Right cardiac atrium (tissue), 5 donors: ENCODE results near the gene PPP4R3A. TPM values are rescaled to one million over a fixed set of nuclear protein-coding genes. Genes with fewer than 3 reads are reported as not detected.

Experiments used
- ATAC-seq, 2 donors: fragments of 200-7000 bp; cut with Tn5 transposase; one replicate each; pipeline versions ENCODE4 v1.8.0 to v1.9.1; 2020; ENCODE audit warnings: moderate library complexity in 2 of 2, mild to moderate bottlenecking in 1 of 2
- DNase-seq, 3 donors: peaks; one replicate each; pipeline ENCODE4 v3.0.0-alpha.2; 2020
- H3K27ac ChIP-seq: one replicate; pipeline ENCODE4 v1.5.1; 2013; ENCODE audit warnings: mild to moderate bottlenecking, low read length, control low read depth, moderate library complexity
- H3K27me3 ChIP-seq: one replicate; pipeline ENCODE4 v1.6.1; 2013; ENCODE audit not compliant: control insufficient read depth, insufficient read depth
- H3K4me1 ChIP-seq: one replicate; pipeline ENCODE4 v1.6.1; 2013; ENCODE audit warnings: low read length; ENCODE audit not compliant: control insufficient read depth, insufficient read depth
- H3K4me3 ChIP-seq: one replicate; pipeline ENCODE4 v1.5.1; 2013; ENCODE audit warnings: low read length, control low read depth
- H3K9me3 ChIP-seq: one replicate; pipeline ENCODE4 v1.6.1; 2013; ENCODE audit warnings: low read length; ENCODE audit not compliant: control insufficient read depth
- WGBS: extraction: QIAGEN DNeasy Blood & Tissue Kit; methylation state at CpG from one replicate; pipeline ENCODE4 v1.1.7; 2013; 5-methylcytosine and 5-hydroxymethylcytosine counted together
- intact Hi-C, 4 donors: fragments of 100-400 bp; cut with DNase I; formaldehyde crosslinking; loops; one replicate each; pipeline versions ENCODE4 v1.11.0 to v1.14.0; 2022 to 2023
- polyA plus RNA-seq: library from polyadenylated mRNA; stranded (reverse); fragments of 200-250 nt; gene quantifications from one replicate; pipeline ENCODE4 v1.2.3, GENCODE V29; 2013
- total RNA-seq, 4 donors: library from RNA; stranded (reverse); fragmentation: NEBNext Ultra II Directional; extraction: Animal tissue kit (Norgen Biotek cat#: 25700); gene quantifications; one replicate each; pipeline ENCODE4 v1.2.1, GENCODE V29; 2021
- donor health status: healthy with polysubstance abuse.
- donor health status: DM: no; HTN: yes; CAD: no.
- donor health status: DM: no; HTN: no; CAD: no.
- donor health status: DM: no; HTN: yes; CAD: no; lungs with severe emphysema.
- donor health status: DM: yes; HTN: yes; CAD: no.

The PPP4R3A gene
- total and polyA plus RNA-seq, 5 donors: 42.4 to 48.0 (median 46.1) TPM

GRCh38 chr14:91521061-91521640, 11.0 kb upstream of the PPP4R3A start:
- intact Hi-C loops: no loop called here
- ATAC-seq (no peak), DNase-seq (no peak)
- Histone ChIP-seq H3K27ac (no peak overlapping the region), H3K27me3 (no peaks in the 10 kb centered on the region), H3K4me3 (no peak overlapping the region), H3K9me3 (no peaks in the 10 kb centered on the region), H3K4me1 (no peaks in the 10 kb centered on the region)

- DNase-seq: no peak
- intact Hi-C loops: no loop called here
- no peaks in the 10 kb centered on the region for H3K27me3 ChIP-seq
- no peak overlapping the region for H3K27ac ChIP-seq
- no peaks in the 10 kb centered on the region for H3K9me3 ChIP-seq
- no peak overlapping the region for H3K4me3 ChIP-seq
- ATAC-seq: no peak
- 90% methylated on average over 2 of the region's 2 CpGs for WGBS
- no peaks in the 10 kb centered on the region for H3K4me1 ChIP-seq
These were observed 10.0 kb upstream of the PPP4R3A start for GRCh38 chr14:91520138-91520537.

GRCh38 chr14:91519239-91520036, 9.3 kb upstream of the PPP4R3A start:
- WGBS: 88% methylated on average over 6 of the region's 6 CpGs
- intact Hi-C loops: no loop called here

GRCh38 chr14:91516663-91517388, 6.7 kb upstream of the PPP4R3A start:
- WGBS: 69% methylated on average over 7 of the region's 7 CpGs

More at GRCh38 chr14:91519239-91520036, 9.3 kb upstream of the PPP4R3A start:
- H3K27ac ChIP-seq: no peak overlapping the region
- no peak for ATAC-seq
- no peaks in the 10 kb centered on the region for H3K4me1 ChIP-seq
- H3K9me3 ChIP-seq: no peaks in the 10 kb centered on the region
- H3K27me3 ChIP-seq: no peaks in the 10 kb centered on the region
- peak in 1 of 3 donors; percentile 42 for DNase-seq
- no peak overlapping the region for H3K4me3 ChIP-seq

GRCh38 chr14:91515979-91516378, 5.9 kb upstream of the PPP4R3A start:
- Histone ChIP-seq H3K27ac (no peak overlapping the region), H3K4me1 (no peaks in the 10 kb centered on the region), H3K4me3 (no peak overlapping the region), H3K9me3 (no peaks in the 10 kb centered on the region), H3K27me3 (no peaks in the 10 kb centered on the region)
- intact Hi-C loops: no loop called here
- ATAC-seq (no peak), DNase-seq (no peak)
- WGBS: 74% methylated on average over 7 of the region's 7 CpGs

More at GRCh38 chr14:91516663-91517388, 6.7 kb upstream of the PPP4R3A start:
- Histone ChIP-seq H3K4me3 (no peak overlapping the region), H3K27ac (no peak overlapping the region), H3K9me3 (no peaks in the 10 kb centered on the region), H3K27me3 (no peaks in the 10 kb centered on the region), H3K4me1 (no peaks in the 10 kb centered on the region)
- ATAC-seq: no peak
- intact Hi-C loops: no loop called here
- no peak for DNase-seq

GRCh38 chr14:91511043-91511383, 903 bp upstream of the PPP4R3A start:
- no peaks in the 10 kb centered on the region for H3K9me3 ChIP-seq
- ATAC-seq (no peak), DNase-seq (no peak)
- H3K4me1 ChIP-seq: peaks cover 4% of the 10 kb centered on the region
- intact Hi-C loops: no loop called here
- whole genome bisulfite sequencing: 36% methylated on average over 9 of the region's 9 CpGs
- peak overlapping the region; percentile 98 for H3K27ac ChIP-seq
- peak overlapping the region; percentile 93 for H3K4me3 ChIP-seq
- no peaks in the 10 kb centered on the region for H3K27me3 ChIP-seq

- H3K4me1 ChIP-seq: peaks cover 4% of the 10 kb centered on the region
- intact Hi-C loops: no loop called here
- DNase-seq (no peak), ATAC-seq (peak; percentile 38 to 40)
- peak overlapping the region; percentile 93 for H3K4me3 ChIP-seq
- 1% methylated on average over 34 of the region's 34 CpGs for WGBS
- no peaks in the 10 kb centered on the region for H3K27me3 ChIP-seq
- H3K9me3 ChIP-seq: no peaks in the 10 kb centered on the region
- peak overlapping the region; percentile 98 for H3K27ac ChIP-seq
These were observed 286 bp downstream of the PPP4R3A start for GRCh38 chr14:91509878-91510170.

GRCh38 chr14:91509083-91509877, 830 bp downstream of the PPP4R3A start:
- intact Hi-C loops: no loop called here
- Histone ChIP-seq H3K9me3 (no peaks in the 10 kb centered on the region), H3K4me1 (peaks cover 4% of the 10 kb centered on the region), H3K27me3 (no peaks in the 10 kb centered on the region), H3K27ac (peak overlapping the region; percentile 98), H3K4me3 (peak overlapping the region; percentile 93)
- DNase-seq (peak; percentile 37 to 76 (median 74)), ATAC-seq (peak; percentile 12 to 22)
- WGBS: under 1% methylated on average over 71 of the region's 71 CpGs

GRCh38 chr14:91508105-91508504, 2.0 kb downstream of the PPP4R3A start:
- Histone ChIP-seq H3K9me3 (no peaks in the 10 kb centered on the region), H3K27ac (no peak overlapping the region), H3K4me1 (peaks cover 4% of the 10 kb centered on the region), H3K4me3 (peak overlapping the region; percentile 93), H3K27me3 (no peaks in the 10 kb centered on the region)
- ATAC-seq (no peak), DNase-seq (no peak)
- 7% methylated on average over 2 of the region's 2 CpGs for WGBS
- intact Hi-C loops: no loop called here

- Histone ChIP-seq H3K27me3 (no peaks in the 10 kb centered on the region), H3K27ac (no peak overlapping the region), H3K4me1 (peaks cover 7% of the 10 kb centered on the region), H3K9me3 (no peaks in the 10 kb centered on the region), H3K4me3 (no peak overlapping the region)
- 95% methylated on average over 4 of the region's 4 CpGs for WGBS
- intact Hi-C loops: no loop called here
- DNase-seq (no peak), ATAC-seq (no peak)
These were observed 3.9 kb downstream of the PPP4R3A start for GRCh38 chr14:91506226-91506625.
